Activated CD8-positive, alpha-beta memory T cell treated with anti-CD3 and anti-CD28 coated beads, Interleukin-2, amount 50 U/mL, for 48 hours (primary cell): Measurements from ENCODE around the gene ARSG.
"Not testable (repeated sequence)": the region's sequence is repeated elsewhere in the genome, so short reads cannot be mapped to it uniquely, and the experiment has no call there.

ENCODE experiments used
- DNase-seq: peaks from one replicate; pipeline ENCODE4 v3.0.0-alpha.2; 2020

Gene ARSG

DNA sequence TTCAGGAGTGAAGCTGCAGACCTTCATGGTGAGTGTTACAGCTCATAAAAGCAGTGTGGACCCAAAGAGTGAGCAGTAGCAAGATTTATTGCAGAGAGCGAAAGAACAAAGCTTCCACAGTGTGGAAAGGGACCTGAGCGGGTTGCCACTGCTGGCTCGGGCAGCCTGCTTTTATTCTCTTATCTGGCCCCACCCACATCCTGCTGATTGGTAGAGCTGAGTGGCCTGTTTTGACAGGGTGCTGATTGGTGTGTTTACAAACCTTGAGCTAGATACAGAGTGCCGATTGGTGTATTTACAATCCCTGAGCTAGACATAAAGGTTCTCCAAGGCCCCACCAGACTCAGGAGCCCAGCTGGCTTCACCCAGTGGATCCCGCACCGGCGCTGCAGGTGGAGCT is 17.2 kb downstream of the ARSG start:
- DNase-seq: not testable (repeated sequence)

DNA sequence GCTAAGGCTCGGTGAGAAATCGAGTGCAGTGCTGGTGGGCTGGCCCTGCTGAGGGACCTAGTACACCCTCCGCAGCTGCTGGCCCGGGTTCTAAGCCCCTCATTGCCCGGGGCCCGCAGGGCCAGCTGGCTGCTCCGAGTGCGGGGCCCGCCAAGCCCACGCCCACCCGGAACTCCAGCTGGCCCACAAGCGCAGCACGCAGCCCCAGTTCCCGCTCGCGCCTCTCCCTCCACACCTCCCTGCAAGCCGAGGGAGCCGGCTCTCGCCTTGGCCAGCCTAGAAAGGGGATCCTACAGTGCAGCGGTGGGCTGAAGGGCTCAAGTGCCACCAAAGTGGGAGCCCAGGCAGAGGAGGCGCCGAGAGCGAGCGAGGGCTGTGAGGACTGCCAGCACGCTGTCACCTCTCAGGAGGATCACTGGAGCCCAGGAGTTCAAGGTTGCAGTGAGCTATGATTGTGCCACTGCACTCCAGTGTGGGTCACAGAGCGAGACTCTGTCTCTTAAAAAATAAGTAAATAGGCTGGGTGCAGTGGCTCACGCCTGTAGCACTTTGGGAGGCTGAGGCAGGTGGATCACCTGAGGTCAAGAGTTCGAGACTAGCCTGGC is 17.9 kb downstream of the ARSG start:
- DNase-seq: not testable (repeated sequence)

DNA sequence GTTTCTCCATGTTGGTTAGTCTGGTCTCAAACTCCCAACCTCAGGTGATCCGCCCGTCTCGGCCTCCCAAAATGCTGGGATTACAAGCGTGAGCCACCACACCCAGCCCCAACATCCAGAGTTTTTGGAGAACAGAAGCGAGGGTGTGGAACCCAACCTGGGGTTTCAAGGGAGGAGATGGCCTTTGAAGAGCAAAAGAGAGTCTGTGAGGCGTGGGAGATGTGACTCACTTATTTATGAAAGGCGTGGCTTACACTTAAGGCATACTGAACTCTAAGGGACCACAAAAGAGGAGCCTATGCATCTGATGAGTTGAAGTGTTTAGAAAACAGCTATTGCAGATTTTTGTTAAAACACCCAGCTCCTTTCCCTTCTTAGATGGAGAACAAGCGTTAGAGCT is 18.9 kb downstream of the ARSG start:
- DNase-seq: no peak

DNA sequence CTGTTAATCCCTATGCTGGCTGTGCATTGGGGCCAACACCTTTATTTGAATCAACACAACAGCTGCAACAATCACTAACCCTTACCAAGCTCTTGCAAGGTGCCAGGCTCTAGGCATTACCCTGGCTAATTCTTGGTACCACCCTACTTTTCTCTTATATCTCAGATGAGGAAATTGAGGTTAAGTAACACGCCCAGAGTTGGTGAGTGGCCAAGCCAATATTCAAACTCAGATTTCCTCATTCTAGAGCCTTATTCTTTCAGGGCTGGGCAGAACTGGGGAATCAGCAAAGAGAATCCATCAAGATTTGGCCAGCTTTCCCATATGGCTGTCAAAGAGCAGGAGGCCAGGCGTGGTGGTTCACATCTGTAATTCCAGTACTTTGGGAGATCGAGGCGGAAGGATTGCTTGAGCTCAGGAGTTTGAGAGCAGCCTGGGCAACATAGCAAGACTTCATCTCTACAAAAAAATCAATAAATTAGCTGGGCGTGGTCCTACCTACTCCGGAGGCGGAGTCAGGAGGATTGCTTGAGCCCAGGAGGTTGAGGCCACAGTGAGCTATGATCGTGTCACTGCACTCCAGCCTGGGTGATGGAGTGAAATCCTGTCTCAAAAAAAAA is 23.7 kb downstream of the ARSG start:
- no peak for DNase-seq

DNA sequence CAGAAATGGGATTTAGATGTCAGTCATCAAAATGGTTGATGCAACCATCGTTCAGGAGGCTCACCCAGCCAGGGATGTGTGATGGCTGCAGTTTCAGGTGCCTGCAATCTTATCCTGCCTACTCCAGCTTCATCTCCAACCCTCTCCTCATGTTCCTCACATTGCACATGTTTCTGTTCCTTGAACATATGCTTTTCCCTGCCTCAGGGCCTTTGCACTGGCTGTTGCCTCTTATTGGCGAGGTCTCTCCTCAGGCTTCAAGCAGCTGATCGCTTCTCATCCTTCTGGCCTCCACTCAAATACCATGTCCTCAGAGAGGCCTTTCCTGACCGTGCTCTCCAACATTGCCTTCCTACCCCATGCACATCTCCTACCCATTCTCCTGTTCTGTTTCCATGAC is 24.6 kb downstream of the ARSG start:
- DNase-seq: no peak

DNA sequence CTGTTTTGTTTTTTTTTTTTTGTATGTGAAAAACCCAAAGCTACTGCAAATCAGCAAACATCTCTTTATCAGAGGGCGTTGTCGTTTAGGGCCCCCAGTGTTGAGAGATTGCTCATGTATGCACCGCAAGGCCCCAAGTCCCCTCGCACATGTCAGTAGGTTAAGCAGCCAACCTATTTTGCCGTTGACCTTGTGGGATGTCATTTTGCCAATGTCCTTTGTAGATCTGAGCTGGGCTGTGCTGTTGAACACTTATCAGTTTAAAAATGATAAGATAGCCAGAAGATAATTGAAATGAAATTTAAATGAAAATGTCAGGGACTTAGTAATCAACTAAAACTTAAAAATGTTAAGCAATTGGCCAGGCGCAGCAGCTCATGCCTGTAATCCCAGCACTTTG is 26.2 kb downstream of the ARSG start:
- no peak for DNase-seq

DNA sequence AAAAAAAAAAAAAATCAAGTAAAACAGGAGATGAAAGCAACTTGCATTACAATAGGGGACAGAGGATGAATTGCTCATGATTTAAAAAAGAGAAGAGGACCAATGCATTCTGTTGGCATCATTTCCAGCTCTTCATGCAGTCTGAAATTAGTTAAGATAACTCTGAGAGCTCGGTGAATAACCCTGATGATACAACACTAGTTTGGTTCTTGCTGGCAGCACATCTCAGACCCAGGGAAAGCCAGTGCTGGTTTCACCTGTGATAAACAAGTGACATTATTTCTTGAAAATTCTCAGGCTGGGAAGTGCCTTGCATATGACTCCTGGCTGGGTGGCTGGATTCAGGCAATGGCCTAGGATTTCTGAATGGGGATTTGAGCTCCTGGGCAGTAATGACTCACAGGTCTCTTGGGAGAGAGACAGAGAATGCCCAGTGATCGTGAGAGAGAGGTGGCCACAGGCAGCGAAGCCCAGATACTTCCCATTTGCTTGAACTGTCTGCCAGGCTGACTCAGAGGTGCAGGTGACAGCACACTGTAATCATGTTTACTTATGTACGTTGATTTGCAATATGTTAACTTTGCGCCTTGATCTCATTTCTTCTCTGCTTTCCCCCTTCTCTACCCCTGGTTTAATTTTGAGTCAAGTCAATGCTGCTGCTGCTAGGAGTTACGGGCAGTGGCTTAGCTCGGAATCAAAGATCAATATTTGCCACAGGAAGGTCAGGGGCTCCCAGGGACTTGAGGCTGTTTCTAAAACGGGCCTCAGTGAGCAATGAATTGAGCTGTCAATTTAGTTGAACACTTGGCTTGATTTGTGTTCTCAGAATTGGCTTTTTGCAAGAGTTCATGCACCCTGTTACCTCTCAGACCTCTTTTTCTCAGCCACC is 27.1 kb downstream of the ARSG start:
- no peak for DNase-seq

DNA sequence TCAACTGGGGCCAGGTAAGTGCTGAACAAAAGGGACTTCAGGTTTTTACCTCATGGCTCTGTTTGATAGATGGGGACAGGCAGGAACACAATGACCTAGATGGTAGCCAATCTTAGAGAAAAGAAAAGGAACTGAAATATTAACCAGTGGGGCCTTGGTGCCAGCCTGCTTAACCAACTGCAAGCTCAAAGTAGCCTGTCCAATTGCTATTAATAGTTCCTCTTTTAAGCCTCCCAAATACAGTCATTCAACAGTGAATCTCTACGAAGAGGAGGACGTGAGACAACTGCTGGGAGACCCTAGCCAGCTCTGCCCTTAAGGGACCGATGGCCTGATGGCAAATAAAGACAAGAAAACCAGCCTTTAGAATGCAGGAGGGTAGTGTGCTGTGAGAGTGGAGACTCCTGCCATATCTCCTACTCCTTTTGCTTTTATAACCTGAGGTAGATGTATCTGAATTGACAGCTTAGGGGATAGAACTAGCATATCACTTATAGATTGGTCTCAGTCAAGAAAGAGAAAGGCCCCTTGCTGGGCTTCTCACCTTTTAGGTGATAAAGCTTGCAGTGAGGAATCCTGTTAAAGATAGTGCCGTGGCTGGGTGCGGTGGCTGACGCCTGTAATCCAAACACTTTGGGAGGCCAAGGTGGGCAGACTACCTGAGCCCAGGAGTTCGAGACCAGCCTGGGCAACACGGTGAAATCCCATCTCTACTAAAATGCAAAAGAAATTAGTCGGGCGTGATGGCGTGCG is 28.3 kb downstream of the ARSG start:
- no peak for DNase-seq

DNA sequence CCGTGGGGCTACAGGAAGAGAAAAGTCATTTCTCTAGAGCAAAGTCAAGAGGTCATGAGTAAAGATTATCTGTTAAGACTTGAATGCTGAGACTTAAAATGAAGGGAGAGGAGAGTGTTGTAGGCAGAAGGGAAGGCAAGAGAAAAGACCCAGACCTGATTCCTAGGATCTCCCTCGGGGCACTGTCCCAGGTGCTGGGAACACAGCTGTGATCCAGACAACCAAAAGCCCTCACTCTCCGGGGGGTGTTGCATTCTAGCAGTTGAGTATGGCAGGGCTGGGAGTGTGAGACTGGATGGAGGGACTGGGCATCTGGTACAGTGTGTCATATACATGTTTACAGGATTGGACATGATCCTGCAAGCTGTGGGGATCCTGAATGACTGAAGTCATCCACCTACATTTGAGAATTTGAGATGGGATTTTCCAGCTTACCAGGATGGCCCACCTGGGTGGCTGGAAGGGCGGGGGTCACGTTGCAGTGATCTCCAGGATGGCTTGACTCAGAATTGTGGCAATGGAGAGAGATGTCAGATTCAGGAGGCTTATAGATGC is 29.1 kb downstream of the ARSG start:
- no peak for DNase-seq

DNA sequence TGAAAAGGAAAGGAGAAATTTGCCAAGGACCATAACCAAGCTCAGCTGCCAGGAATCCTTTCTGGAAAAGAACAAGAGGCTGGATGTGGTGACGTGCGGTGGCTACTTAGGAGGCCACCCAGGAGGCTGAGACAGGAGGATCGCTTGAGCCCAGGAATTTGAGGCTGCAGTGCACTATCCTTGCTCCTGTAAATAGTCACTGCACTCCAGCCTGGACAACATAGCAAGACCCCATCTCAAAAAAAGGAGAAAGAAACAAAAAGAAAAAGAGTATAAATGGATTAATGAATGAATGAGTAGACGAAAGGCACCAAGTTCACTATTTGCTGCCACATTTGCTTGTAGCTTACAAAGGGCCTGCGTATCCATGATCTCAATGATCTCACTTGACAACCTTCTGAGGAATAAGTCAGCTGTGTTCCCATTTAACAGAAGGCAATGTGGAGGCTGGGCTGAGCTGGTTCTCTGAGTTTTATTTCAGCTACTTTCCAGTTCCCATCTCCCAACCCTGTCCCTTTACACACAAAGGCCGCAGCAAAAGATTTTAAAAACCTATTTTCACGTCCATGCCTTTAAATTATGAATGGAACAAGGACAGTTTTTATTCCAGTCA is 29.8 kb downstream of the ARSG start:
- DNase-seq: no peak

DNA sequence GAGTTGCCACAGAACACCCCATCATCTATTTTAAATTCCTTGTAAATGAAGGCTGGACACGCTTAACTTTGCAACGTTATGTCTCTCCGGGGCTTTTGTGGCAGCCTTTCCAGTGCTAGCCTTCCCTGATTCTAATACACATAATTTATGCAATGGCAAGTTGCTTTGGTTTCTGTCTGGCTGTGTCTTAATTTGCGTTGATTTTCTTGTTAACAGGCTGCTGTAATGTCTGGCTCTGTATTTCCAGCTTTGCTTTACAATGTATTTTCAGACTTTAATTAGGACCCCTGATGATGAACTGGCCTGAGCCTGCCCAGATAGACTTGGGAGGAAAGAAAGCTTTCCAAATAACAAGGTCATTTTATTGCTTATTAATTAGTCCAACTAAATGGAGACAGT is 30.3 kb downstream of the ARSG start:
- no peak for DNase-seq

DNA sequence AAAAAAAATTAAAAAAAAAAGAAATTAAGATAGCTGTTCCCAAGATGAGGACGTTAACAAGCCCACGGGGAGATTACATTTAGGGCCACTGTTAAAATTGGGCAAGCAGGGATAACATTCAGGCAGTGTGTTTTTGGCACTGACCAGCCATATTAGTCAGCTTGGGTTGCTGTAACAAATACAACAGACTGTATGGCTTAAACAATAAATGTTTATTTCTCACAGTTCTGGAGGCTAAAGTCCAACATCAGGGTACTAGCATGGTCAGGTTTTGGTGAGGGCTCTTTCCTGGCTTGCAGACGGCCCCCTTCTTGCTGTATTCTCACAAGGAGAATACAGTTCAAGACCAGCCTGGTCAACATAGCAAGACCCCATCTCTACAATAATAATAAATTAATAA is 31.3 kb downstream of the ARSG start:
- no peak for DNase-seq

DNA sequence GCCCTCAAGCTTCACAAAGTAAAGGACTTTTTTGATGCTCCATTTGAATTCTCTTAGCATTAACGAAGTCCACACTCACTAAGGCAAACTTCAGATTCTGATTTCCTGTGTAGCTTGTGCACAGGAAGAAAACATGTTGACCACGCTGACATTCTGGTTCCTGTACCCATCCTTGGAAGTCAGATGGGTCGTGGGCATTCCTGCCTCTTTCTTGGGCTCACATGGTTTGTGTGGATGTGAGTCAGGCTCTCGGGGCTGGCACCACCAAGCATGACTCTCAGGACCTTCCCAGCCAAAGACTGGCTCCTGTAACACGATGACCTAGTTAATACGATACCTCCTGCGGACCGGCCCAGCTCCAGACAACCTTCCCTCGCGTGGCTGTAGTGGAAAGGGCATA is 32.8 kb downstream of the ARSG start:
- DNase-seq: no peak

DNA sequence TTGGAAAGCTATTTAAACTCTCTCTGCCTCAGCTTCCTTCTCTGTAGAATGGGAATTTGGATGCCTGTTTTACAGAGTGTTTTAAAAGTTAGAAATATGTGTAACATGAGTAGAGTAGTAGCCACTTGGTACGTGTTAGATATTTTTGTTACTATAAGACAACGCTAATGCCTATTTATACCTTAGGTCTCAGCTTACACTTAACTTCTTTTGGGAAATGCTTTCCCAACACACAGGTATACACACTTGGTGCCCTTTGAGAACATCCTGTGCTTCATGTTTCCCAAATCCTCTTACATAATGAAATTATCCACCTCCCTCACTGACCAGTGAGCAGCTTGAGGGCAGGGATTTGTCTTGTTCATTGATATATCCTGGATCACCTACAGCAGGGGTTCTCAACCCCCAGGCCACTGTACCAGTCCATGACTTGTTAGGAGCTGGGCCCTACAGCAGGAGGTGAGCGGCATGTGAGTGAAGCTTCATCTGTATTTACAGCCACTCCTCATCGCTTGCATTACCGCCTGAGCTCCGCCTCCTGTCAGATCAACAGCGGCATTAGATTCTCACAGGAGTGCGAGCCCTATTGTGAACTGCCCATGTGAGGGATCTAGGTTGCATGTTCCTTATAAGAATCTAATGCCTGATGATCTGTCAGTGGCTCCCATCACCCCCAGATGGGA is 33.5 kb downstream of the ARSG start:
- no peak for DNase-seq

DNA sequence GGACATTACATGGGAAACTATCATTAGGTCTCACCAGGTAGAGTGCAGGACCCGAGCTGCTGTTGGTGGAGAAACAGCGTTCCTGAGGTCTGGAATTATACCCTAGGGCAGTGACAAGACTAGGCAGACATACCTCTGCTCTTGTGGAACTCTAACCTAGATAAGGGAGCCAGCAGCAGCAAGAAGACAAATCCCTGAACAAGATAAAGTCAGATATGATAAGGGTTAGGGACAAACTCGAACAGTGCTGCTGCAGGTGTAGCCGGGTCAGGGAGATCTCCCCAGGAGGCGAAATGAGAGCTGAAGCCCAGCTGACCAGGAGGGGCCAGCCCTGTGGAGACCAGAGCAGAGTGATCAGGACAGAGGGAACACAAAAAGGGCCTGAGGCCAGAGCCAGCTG is 34.7 kb downstream of the ARSG start:
- DNase-seq: no peak

DNA sequence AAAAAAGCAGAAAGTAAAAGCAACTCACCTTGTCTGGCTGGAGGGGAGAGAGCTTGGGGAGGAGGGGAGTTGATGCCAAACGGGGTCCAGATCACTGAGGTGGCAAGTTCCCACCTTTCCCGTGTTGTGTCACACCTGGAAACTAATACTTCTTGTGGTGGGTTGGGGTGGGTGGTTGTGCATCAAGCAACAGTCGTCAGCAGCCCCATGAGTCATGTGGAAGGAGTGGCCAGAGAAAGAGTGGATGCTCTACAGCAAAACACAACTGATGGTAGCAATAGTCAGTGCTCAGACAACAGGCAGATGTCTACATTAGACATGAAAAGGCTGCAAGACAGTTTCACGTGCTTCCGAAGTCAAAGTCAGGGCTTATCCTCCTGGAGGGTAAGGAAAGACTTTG is 35.4 kb downstream of the ARSG start:
- DNase-seq: no peak

DNA sequence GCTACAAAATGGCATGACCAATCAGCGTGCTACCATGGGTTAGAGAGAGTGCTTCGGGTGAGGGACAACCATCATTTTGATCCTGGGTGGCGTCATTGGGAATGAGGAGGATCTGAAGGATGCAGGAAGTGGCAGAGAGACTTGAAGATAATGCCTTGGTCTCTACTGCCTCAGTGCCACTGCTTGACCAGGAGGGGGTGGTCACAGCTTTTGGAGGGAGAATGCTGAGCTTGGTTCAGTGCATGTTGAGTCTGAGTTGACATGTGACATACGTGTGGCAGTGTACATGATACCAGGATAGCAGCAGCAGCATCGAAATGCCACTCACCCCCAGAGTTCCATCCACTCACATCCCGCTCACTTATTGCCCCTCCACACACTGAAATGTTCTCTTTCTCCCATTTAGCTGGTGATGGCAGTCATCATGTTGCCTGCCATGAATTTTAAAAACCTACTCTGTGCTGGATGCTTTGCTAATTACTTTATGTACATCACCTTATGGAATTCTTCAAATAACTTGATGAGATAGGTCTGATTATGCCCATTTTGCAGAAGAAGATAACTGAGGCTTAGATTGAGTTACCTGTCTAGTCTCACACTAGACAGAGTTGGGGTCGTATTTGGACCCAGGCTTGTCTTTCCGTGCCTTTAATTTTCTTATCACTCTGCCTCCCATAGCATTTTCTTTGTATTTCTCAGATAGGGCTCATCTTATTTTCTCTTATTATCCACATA is 36.7 kb downstream of the ARSG start:
- no peak for DNase-seq

DNA sequence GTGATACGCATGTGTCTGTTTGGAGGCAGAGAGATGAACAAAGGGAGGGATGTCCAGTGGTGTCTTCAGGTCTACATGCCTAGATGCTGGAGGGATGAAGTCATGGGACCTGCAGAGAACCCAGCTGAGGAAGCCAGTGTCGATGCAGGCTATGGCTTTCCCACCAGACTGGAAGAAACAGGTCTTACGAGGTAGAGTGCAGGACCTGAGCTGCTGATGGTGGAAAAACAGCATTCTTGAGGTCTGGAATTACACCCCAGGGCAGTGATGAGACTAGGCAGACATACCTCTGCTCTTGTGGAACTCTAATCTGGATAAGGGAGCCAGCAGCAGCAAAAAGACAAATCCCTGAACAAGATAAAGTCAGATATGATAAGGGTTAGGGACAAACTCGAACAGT is 37.4 kb downstream of the ARSG start:
- DNase-seq: no peak

DNA sequence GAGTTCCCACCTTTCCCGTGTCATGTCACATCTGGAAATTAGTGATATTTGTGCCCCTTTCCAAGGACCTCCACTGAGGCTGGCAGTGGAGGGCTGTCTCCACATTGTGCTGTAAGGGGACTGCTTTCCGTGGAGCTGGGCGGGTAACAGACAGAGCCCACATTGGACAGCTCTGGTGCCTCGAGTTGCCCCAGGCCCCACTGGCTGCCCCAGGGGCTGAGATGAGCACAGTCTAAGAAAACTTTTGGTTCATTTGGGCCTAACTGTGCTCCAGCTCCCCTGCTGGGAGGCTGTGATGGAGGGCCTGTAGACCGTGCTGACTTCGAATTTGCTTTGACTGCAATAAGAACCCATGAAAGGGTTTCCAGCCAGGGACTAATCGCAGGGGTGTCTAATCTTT is 38.0 kb downstream of the ARSG start:
- no peak for DNase-seq

DNA sequence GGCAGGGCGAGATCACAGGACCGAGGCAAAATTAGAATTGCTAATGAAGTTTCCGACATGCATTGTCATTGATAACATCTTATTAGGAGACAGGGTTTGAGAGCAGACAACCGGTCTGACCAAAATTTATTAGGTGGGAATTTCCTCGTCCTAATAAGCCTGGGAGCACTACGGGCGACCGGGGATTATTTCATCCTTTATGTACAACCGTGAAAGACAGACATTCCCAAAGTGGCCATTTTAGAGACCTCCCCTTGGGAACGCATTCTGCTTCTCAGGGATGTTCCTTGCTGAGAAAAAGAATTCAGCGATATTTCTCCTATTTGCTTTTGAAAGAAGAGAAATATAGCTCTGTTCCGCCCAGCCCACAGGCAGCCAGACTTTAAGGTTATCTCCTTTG is 40.6 kb downstream of the ARSG start:
- not testable (repeated sequence) for DNase-seq

DNA sequence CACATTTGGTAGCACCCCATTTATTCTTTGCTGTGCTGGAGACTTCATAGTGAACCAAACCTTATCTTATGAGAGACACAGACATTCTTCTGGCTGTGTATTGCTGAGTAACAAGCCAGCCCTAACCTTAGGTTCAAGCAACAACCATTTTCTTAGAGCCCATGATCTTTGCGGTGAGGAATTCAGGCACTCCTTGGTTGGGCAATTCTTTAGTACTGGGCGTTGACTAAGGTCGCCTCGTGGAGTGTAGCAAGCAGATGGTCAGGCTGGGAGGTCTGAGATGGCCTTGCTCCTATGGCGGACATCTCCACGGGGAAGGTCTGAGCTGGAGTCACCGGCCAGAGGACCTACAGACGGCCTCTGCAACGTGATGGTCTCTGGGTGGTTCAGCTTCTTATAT is 43.1 kb downstream of the ARSG start:
- no peak for DNase-seq
